Choroid plexus epithelial cell (primary cell): ENCODE measurements around the gene NR1H2.

Experiments
- DNase-seq: peaks from one replicate; pipeline ENCODE4 v3.0.0-alpha.2; 2010; ENCODE audit warnings: low read depth
- H3K4me3 ChIP-seq: 2 replicates; pipeline ENCODE4 v1.5.1; 2011; ENCODE audit warnings: low read depth, mild to moderate bottlenecking, control low read depth, low read length, moderate library complexity
- CTCF ChIP-seq: conservative IDR thresholded peaks from 2 replicates; pipeline ENCODE4 v1.5.1; 2011; ENCODE audit warnings: low read depth, mild to moderate bottlenecking, control low read depth, inconsistent platforms, low read length, moderate library complexity

NR1H2 gene

DNA sequence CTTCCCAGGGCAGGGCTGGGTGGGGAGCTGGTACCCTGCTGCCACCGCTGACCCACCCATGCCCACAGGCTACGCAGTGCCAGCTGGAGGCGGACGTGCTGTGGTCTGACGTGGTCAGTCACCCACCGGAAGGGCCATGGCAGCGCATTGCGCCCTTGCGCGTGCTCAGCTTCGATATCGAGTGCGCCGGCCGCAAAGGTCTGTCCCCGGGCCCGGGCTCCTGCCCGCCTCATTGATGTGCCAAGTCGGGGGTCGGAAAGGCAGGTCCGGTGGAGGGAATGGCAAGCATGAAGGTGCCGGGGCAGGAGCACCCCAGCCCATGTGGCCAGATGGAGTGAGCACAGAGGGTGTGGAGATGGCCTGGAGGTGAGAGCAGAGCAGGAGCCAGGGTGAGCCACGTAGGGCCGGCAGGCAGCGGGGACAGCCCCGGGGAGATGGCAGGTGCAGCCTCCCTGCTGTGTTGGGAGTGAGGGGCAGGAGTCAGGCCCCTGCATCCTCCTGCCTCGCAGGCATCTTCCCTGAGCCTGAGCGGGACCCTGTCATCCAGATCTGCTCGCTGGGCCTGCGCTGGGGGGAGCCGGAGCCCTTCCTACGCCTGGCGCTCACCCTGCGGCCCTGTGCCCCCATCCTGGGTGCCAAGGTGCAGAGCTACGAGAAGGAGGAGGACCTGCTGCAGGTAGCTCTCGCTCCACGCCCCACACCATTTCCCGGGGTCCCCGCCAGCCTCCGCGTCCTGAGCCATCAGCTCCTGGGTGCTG lies 26.5 kb downstream of the NR1H2 start:
- no peak for TF ChIP-seq CTCF
- H3K4me3 ChIP-seq, result no peak overlapping the region
- DNase-seq, result no peak

GRCh38 chr19:50406156-50406820 lies 30.0 kb downstream of the NR1H2 start:
- DNase-seq, result no peak
- no peak overlapping the region for H3K4me3 ChIP-seq
- no peak for TF ChIP-seq CTCF

GRCh38 chr19:50406829-50407228 lies 30.6 kb downstream of the NR1H2 start:
- H3K4me3 ChIP-seq, result no peak overlapping the region
- no peak for TF ChIP-seq CTCF
- DNase-seq, result no peak

GRCh38 chr19:50409347-50409746 lies 33.1 kb downstream of the NR1H2 start:
- no peak overlapping the region for H3K4me3 ChIP-seq
- TF ChIP-seq CTCF, result no peak
- DNase-seq, result no peak

- TF ChIP-seq CTCF, result no peak
- no peak overlapping the region for H3K4me3 ChIP-seq
- DNase-seq, result no peak
These were observed 33.9 kb downstream of the NR1H2 start for GRCh38 chr19:50410109-50410508.

- DNase-seq, result no peak
- no peak for TF ChIP-seq CTCF
- H3K4me3 ChIP-seq, result no peak overlapping the region
These were observed 36.2 kb downstream of the NR1H2 start for GRCh38 chr19:50412419-50412818.

GRCh38 chr19:50413096-50413495 lies 36.8 kb downstream of the NR1H2 start:
- DNase-seq, result no peak
- TF ChIP-seq CTCF, result no peak
- no peak overlapping the region for H3K4me3 ChIP-seq
